Activated CD4-positive, alpha-beta T cell treated with anti-CD3 and anti-CD28 coated beads, Interleukin-2, amount 10 ng/mL, durations not matched to agents 24 days and 14 days (primary cell): ENCODE data around the gene PYDC2. TPM values are rescaled to one million over a fixed set of nuclear protein-coding genes. Genes with fewer than 3 reads are reported as not detected.

ENCODE experiments used
- DNase-seq: peaks from one replicate; pipeline ENCODE4 v3.0.0; 2022
- H3K27ac Mint-ChIP-seq: one replicate; pipeline ENCODE4 v1.8.0; 2022; ENCODE audit warnings: mild to moderate bottlenecking, mixed read lengths
- H3K27me3 Mint-ChIP-seq: one replicate; pipeline ENCODE4 v1.8.0; 2022; ENCODE audit warnings: mixed read lengths
- H3K36me3 Mint-ChIP-seq: one replicate; pipeline ENCODE4 v1.8.0; 2022; ENCODE audit warnings: low read depth, mild to moderate bottlenecking, mixed read lengths
- H3K4me1 Mint-ChIP-seq: one replicate; pipeline ENCODE4 v1.8.0; 2021; ENCODE audit warnings: mixed read lengths
- H3K4me3 Mint-ChIP-seq: one replicate; pipeline ENCODE4 v1.8.0; 2022; ENCODE audit warnings: mild to moderate bottlenecking, moderate library complexity, mixed read lengths
- H3K9me3 Mint-ChIP-seq: one replicate; pipeline ENCODE4 v1.8.0; 2021; ENCODE audit warnings: mixed read lengths
- intact Hi-C: fragments of 100-400 bp; cut with micrococcal nuclease; formaldehyde crosslinking; loops from one replicate; pipeline ENCODE4 v1.15.1; 2023
- total RNA-seq: library from RNA; stranded (reverse); gene quantifications from 2 replicates; pipeline ENCODE4 v1.2.3, GENCODE V29; 2022

Gene PYDC2
- total RNA-seq, 1 donor from 2014 or later = not detected

DNA sequence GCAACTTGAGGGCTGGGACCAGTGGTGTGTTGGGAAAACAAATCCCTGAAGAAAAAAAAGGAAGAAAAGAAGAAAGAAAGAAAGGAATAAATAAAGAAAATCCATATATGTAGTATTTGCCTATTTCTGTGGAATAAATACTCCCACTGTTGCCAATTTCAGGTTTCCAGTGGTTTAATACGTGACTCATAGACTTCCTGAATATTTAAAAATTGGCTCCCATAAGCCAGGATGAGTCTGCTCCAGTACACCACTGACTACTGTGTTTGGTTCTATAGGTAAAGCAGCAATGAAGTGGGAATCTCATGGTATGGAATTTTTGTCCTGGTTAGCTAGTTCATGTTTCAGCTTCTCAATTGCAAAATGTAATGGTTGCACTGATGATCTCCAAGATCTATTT is 31.6 kb downstream of the PYDC2 start:
- no peak overlapping the region for H3K27ac Mint-ChIP-seq
- H3K36me3 Mint-ChIP-seq = no peaks in the 10 kb centered on the region
- H3K27me3 Mint-ChIP-seq = no peaks in the 10 kb centered on the region
- H3K4me3 Mint-ChIP-seq = no peak overlapping the region
- DNase-seq = no peak
- H3K9me3 Mint-ChIP-seq = no peaks in the 10 kb centered on the region
- intact Hi-C loops = no loop called here
- H3K4me1 Mint-ChIP-seq = no peaks in the 10 kb centered on the region

DNA sequence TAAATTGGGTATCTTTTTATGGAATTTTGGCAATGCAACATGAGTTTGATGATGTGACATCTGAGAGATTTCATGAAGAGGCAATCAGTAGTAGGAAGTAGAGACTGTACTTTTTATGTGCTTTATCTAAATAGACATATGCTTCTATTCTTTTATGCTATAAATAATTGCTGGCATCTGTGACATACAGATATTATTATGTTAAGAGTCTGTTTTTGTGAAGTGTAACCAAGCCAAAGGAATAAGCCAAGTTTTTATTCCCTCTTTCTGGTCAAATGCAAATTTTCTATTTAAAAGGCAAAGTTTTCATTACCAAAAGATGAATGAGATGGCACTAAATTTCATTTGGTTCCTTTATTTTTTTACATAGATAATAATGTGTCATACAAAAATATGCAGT is 32.4 kb downstream of the PYDC2 start:
- Mint-ChIP-seq H3K27ac (no peak overlapping the region), H3K4me3 (no peak overlapping the region), H3K4me1 (no peaks in the 10 kb centered on the region), H3K27me3 (no peaks in the 10 kb centered on the region), H3K36me3 (no peaks in the 10 kb centered on the region), H3K9me3 (no peaks in the 10 kb centered on the region)
- no peak for DNase-seq
- intact Hi-C loops = no loop called here

DNA sequence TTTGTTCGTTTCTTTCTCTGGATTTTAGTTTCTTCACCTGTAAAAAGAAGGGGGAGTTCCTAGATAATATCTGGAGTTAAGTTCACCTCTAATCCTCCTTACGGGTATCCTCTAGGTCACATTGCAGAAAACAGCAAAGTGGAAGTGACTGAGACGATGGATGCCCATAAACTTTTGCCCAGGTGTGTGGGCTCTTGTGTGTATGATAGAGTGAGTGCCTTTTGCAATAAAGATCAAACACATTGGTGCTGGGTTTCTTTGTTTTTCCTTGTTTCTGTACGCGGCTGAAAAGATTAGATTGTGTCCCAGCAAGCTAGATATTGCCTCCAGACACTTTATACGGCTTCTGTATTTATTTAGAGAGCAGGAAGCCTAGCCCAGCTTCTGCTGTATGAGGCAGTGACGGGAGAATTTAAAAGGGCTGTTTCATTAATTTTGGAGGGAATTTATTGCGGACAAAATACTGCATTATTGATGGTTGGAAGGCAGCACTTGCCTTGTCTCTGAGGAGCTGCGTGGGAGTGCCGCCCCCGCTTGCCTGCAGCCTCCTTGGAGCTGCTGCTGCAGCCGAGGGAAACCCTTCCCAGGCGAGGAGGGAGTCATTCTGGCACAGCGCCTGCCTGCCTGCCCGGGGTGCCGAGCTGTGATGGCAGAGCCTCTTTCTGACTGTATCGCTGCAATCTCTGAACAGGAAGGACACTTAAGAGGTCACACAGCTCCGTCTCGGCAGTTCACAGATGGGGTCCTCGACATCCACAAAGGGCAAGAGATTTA is 38.5 kb downstream of the PYDC2 start:
- no peak overlapping the region for H3K27ac Mint-ChIP-seq

DNA sequence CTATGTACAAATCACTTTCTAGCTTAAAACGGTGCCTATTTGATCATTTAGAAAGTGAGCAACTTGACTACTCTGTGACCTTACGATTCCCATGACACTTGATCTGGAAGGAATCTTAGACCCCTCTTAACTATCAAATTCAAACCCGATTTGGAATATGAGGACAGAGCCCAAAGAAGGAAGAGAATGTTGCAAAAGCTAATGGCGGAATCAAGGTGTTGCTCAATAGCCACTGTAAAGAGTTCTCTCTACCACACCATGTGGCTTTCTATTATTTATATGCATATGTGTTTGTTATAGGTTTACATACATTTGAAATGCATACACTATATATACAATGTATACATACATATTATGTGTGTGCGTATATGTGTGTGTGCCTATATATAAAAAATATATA is 39.9 kb downstream of the PYDC2 start:
- DNase-seq = no peak
- H3K27ac Mint-ChIP-seq = no peak overlapping the region
- intact Hi-C loops = no loop called here
- H3K9me3 Mint-ChIP-seq = no peaks in the 10 kb centered on the region
- H3K4me3 Mint-ChIP-seq = no peak overlapping the region
- no peaks in the 10 kb centered on the region for H3K4me1 Mint-ChIP-seq
- H3K27me3 Mint-ChIP-seq = no peaks in the 10 kb centered on the region
- no peaks in the 10 kb centered on the region for H3K36me3 Mint-ChIP-seq

More for the DNA sequence above, 38.5 kb downstream of the PYDC2 start:
- no peaks in the 10 kb centered on the region for H3K36me3 Mint-ChIP-seq
- no peak for DNase-seq
- H3K27me3 Mint-ChIP-seq = no peaks in the 10 kb centered on the region
- intact Hi-C loops = no loop called here
- no peaks in the 10 kb centered on the region for H3K4me1 Mint-ChIP-seq
- no peak overlapping the region for H3K4me3 Mint-ChIP-seq
- no peaks in the 10 kb centered on the region for H3K9me3 Mint-ChIP-seq

DNA sequence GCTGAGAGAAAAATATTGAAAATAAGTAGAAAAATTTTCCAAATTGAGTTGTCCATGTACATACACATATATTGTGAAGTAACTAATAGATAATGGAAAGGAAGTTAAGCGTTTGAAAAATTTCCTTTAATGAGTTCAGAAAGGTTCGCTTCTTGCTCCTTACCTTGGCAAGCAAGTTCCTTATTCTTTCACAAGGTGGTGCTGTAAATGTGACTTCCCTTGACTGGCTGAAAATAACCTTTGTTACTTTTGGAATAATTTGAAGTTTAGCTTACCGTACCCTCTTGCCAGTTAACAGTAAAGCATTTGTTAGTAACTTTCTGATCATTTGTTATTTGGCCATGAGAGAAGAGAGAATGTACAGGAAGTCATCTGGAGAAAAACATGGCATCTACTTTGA is 41.6 kb downstream of the PYDC2 start:
- Mint-ChIP-seq H3K4me1 (no peaks in the 10 kb centered on the region), H3K27ac (no peak overlapping the region)

DNA sequence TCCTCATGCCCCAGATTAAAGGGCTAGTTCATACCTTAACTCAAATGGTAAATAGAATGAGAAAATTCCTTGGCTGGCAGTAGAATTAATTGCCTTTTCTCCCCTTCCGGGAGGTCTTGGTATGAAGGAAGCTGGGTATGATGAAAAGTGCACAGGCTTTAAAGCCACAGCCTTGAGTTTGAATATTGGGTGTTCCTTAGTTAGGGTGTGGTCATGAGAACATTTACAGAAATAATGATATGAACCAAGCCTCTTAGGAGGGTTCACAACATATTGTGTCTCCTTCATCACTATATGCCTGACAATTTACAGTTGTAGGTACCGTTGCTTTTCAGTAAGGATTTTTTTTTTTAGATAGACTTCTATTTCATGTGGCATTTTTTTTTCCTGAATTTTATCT is 48.1 kb downstream of the PYDC2 start:
- no peaks in the 10 kb centered on the region for H3K36me3 Mint-ChIP-seq
- no peaks in the 10 kb centered on the region for H3K4me1 Mint-ChIP-seq
- no peaks in the 10 kb centered on the region for H3K9me3 Mint-ChIP-seq
- DNase-seq = no peak
- no peak overlapping the region for H3K27ac Mint-ChIP-seq
- H3K4me3 Mint-ChIP-seq = no peak overlapping the region
- H3K27me3 Mint-ChIP-seq = no peaks in the 10 kb centered on the region
- intact Hi-C loops = no loop called here

More for the DNA sequence above, 41.6 kb downstream of the PYDC2 start:
- intact Hi-C loops = no loop called here
- no peaks in the 10 kb centered on the region for H3K27me3 Mint-ChIP-seq
- H3K36me3 Mint-ChIP-seq = no peaks in the 10 kb centered on the region
- no peaks in the 10 kb centered on the region for H3K9me3 Mint-ChIP-seq
- no peak for DNase-seq
- H3K4me3 Mint-ChIP-seq = no peak overlapping the region

Other genes starting within 250 kb of the PYDC2 start
- gene CCDC50, start 131.8 kb upstream of the PYDC2 start, total RNA-seq = 34.1 and 34.6 TPM in 2 replicates
- not detected in 2 replicates for gene UTS2B, start 130.6 kb upstream of the PYDC2 start, total RNA-seq